ENCODE data around the gene SCLT1.

- TF ChIP-seq CTCF (conservative IDR thresholded peaks at IDR 0.05; ENCODE audit: low read depth, low read length) (no peak), EZH2phosphoT487 (IDR thresholded peaks at IDR 0.05; ENCODE audit: borderline replicate concordance, low read length) (no peak)
Measured at GRCh38 chr4:129046055-129046959, 47.0 kb downstream of the SCLT1 start.

All from PC-3 (cell line).